CD14-positive monocyte (primary cell): ENCODE measurements around the gene GAK. TPM values are rescaled to one million over a fixed set of nuclear protein-coding genes. Genes with fewer than 3 reads are reported as not detected.

Experiments used
- DNase-seq, 3 donors: peaks; one replicate each; pipeline ENCODE4 v3.0.0-alpha.2; 2011 to 2022
- H2AFZ ChIP-seq: 2 replicates; pipeline ENCODE4 v1.6.0; 2012; ENCODE audit warnings: mild to moderate bottlenecking, low read depth, low read length, inconsistent platforms; ENCODE audit not compliant: insufficient read depth, poor library complexity, severe bottlenecking
- H3K27ac ChIP-seq, 2 donors: 1 replicate in 1 of 2; 2 replicates in 1 of 2; pipeline ENCODE4 v1.5.1; 2012 to 2013; ENCODE audit warnings: low read length in 2 of 2, control low read depth in 1 of 2, inconsistent platforms in 1 of 2, low read depth in 1 of 2, mild to moderate bottlenecking in 1 of 2
- H3K27me3 ChIP-seq, 2 donors: one replicate each; pipeline versions ENCODE4 v1.6.0 to v1.6.1; 2011 to 2013; ENCODE audit warnings: low read length in 2 of 2; ENCODE audit not compliant: control insufficient read depth in 2 of 2, insufficient read depth in 2 of 2
- H3K36me3 ChIP-seq, 2 donors: replicated peaks in 1 of 2; 1 replicate in 1 of 2; 2 replicates in 1 of 2; pipeline versions ENCODE4 v1.5.1 to v1.6.1; 2012 to 2013; ENCODE audit warnings: low read length in 2 of 2, control low read depth in 1 of 2, inconsistent platforms in 1 of 2, mild to moderate bottlenecking in 1 of 2; ENCODE audit not compliant: insufficient read depth in 2 of 2, control insufficient read depth in 1 of 2
- H3K4me1 ChIP-seq, 2 donors: 1 replicate in 1 of 2; 2 replicates in 1 of 2; pipeline versions ENCODE4 v1.5.1 to v1.6.1; 2012 to 2013; ENCODE audit warnings: low read length in 2 of 2, control low read depth in 1 of 2, inconsistent platforms in 1 of 2, mild to moderate bottlenecking in 1 of 2, moderate library complexity in 1 of 2; ENCODE audit not compliant: insufficient read depth in 2 of 2, control insufficient read depth in 1 of 2
- H3K4me2 ChIP-seq: replicated peaks from 2 replicates; pipeline ENCODE3; 2012; ENCODE audit warnings: low read length, moderate library complexity, mild to moderate bottlenecking; ENCODE audit not compliant: poor library complexity, severe bottlenecking; ENCODE audit errors: extremely low read depth
- H3K4me3 ChIP-seq, 3 experiments: fragments of 200-600 bp in 1 of 3; sonication (generic) in 1 of 3; replicated peaks in 1 of 3; 1 replicate in 2 of 3; 2 replicates in 1 of 3; pipeline ENCODE4 v1.5.1; 2011 to 2013; ENCODE audit warnings: low read length in 3 of 3, mild to moderate bottlenecking in 3 of 3, control low read depth in 2 of 3, low read depth in 2 of 3, inconsistent platforms in 1 of 3, moderate library complexity in 1 of 3
- H3K79me2 ChIP-seq: 2 replicates; pipeline ENCODE4 v1.6.0; 2012; ENCODE audit warnings: mild to moderate bottlenecking, control low read depth, inconsistent platforms, low read length, moderate library complexity; ENCODE audit not compliant: insufficient read depth
- H3K9ac ChIP-seq: 2 replicates; pipeline ENCODE4 v1.6.0; 2017; ENCODE audit warnings: low read length, mild to moderate bottlenecking; ENCODE audit not compliant: insufficient read depth, poor library complexity, severe bottlenecking
- H3K9me3 ChIP-seq, 2 donors: replicated peaks in 1 of 2; 1 replicate in 1 of 2; 2 replicates in 1 of 2; pipeline versions ENCODE4 v1.5.1 to v1.6.1; 2012 to 2013; ENCODE audit warnings: low read length in 2 of 2, control low read depth in 1 of 2; ENCODE audit not compliant: control insufficient read depth in 1 of 2, insufficient read depth in 1 of 2
- H4K20me1 ChIP-seq: 2 replicates; pipeline ENCODE4 v1.6.0; 2012; ENCODE audit warnings: mild to moderate bottlenecking, low read length, control low read depth, moderate library complexity; ENCODE audit not compliant: insufficient read depth
- H3K27ac Mint-ChIP-seq, 7 donors: one replicate each; pipeline ENCODE4 v1.8.0; 2020; ENCODE audit warnings: mild to moderate bottlenecking in 7 of 7, mixed read lengths in 7 of 7, moderate library complexity in 6 of 7, inconsistent platforms in 2 of 7
- H3K27me3 Mint-ChIP-seq, 3 donors: one replicate each; pipeline ENCODE4 v1.8.0; 2021 to 2022; ENCODE audit warnings: low read depth in 3 of 3, mild to moderate bottlenecking in 3 of 3, mixed read lengths in 3 of 3, moderate library complexity in 3 of 3, inconsistent platforms in 1 of 3
- H3K36me3 Mint-ChIP-seq, 2 donors: one replicate each; pipeline ENCODE4 v1.8.0; 2020; ENCODE audit warnings: mixed read lengths in 2 of 2, inconsistent platforms in 1 of 2, mild to moderate bottlenecking in 1 of 2
- H3K4me1 Mint-ChIP-seq: one replicate; pipeline ENCODE4 v1.8.0; 2020; ENCODE audit warnings: mild to moderate bottlenecking, mixed read lengths
- H3K4me3 Mint-ChIP-seq, 2 donors: one replicate each; pipeline ENCODE4 v1.8.0; 2020; ENCODE audit warnings: mild to moderate bottlenecking in 2 of 2, mixed read lengths in 2 of 2, moderate library complexity in 1 of 2
- H3K9me3 Mint-ChIP-seq, 7 donors: one replicate each; pipeline ENCODE4 v1.8.0; 2020 to 2022; ENCODE audit warnings: mixed read lengths in 7 of 7, mild to moderate bottlenecking in 6 of 7, moderate library complexity in 6 of 7, inconsistent platforms in 2 of 7
- WGBS: methylation state at CpG from one replicate; pipeline ENCODE4 v1.1.5; 2013; ENCODE audit warnings: missing lambda C conversion rate; ENCODE audit not compliant: insufficient coverage; 5-methylcytosine and 5-hydroxymethylcytosine counted together
- intact Hi-C, 2 donors: fragments of 100-400 bp; cut with micrococcal nuclease; formaldehyde crosslinking; loops; one replicate each; pipeline versions ENCODE4 v1.15.0 to v1.15.1; 2023
- polyA plus RNA-seq, 3 donors: library from polyadenylated mRNA; depleted of rRNA in 1 of 3; unstranded in 2 of 3; stranded (reverse) in 1 of 3; fragments of 300-500 nt in 2 of 3; fragments of >200 nt in 1 of 3; fragmentation: Illumina TruSeq in 2 of 3; gene quantifications; 1 replicate in 2 of 3; 2 replicates in 1 of 3; pipeline ENCODE4 v1.2.3, GENCODE V29; 2012 to 2021
- TF ChIP-seq, protein P1 (sequence below): fragments of 200-600 bp; IDR thresholded peaks from one replicate; pipeline ENCODE4 v1.8.0; 2022; ENCODE audit warnings: antibody characterized with exemption, mild to moderate bottlenecking

Gene GAK
- polyA plus RNA-seq, 3 donors: 40.3 to 88.7 (median 54.9) TPM

DNA sequence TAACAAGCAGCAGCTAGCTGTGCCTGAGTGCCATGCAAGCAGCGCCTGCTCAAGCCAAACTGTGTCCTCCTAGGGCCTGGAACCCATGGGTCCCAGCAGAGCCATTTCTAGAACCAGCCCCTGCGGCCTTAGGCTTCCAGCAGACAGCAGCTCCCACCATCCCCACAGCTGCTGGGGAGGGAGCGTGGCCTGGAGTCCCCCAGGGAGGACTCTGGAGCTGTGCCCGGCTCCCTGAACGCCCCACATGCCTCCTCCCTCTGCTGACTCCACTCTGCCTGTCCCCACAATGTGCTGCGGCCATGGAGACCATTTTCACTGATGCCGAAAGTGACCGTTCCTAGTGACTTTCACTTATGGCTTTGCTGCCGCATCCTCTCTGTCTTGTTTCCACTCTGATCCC is 45.9 kb downstream of the GAK start:
- H2AFZ ChIP-seq: no peak overlapping the region
- DNase-seq: no peak
- no peak overlapping the region for H3K4me2 ChIP-seq
- H3K4me3 ChIP-seq: no peak overlapping the region
- peak overlapping the region in 2 of 7 donors; percentile 47 to 79 for H3K27ac Mint-ChIP-seq
- WGBS: 91% methylated on average over 9 of the region's 9 CpGs
- peaks cover 0 to 12% (median 0%) of the 10 kb centered on the region in 7 donors for H3K9me3 Mint-ChIP-seq
- H3K9ac ChIP-seq: no peak overlapping the region
- no peaks in the 10 kb centered on the region for H3K4me1 Mint-ChIP-seq
- peaks cover 82 to 94% of the 10 kb centered on the region in 2 donors for H3K36me3 Mint-ChIP-seq
- no peak overlapping the region for H3K27ac ChIP-seq
- H3K4me3 Mint-ChIP-seq: no peak overlapping the region
- no peaks in the 10 kb centered on the region for H3K4me1 ChIP-seq
- TF ChIP-seq, protein P1, sequence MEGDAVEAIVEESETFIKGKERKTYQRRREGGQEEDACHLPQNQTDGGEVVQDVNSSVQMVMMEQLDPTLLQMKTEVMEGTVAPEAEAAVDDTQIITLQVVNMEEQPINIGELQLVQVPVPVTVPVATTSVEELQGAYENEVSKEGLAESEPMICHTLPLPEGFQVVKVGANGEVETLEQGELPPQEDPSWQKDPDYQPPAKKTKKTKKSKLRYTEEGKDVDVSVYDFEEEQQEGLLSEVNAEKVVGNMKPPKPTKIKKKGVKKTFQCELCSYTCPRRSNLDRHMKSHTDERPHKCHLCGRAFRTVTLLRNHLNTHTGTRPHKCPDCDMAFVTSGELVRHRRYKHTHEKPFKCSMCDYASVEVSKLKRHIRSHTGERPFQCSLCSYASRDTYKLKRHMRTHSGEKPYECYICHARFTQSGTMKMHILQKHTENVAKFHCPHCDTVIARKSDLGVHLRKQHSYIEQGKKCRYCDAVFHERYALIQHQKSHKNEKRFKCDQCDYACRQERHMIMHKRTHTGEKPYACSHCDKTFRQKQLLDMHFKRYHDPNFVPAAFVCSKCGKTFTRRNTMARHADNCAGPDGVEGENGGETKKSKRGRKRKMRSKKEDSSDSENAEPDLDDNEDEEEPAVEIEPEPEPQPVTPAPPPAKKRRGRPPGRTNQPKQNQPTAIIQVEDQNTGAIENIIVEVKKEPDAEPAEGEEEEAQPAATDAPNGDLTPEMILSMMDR: no peak
- H3K9me3 ChIP-seq: no peaks in the 10 kb centered on the region
- H3K27me3 Mint-ChIP-seq: no peaks in the 10 kb centered on the region
- no peaks in the 10 kb centered on the region for H3K27me3 ChIP-seq
- H3K36me3 ChIP-seq: peaks cover 94 to 100% of the 10 kb centered on the region in 2 donors
- intact Hi-C loops: no loop called here
- no peaks in the 10 kb centered on the region for H3K79me2 ChIP-seq
- peaks cover 78% of the 10 kb centered on the region for H4K20me1 ChIP-seq

DNA sequence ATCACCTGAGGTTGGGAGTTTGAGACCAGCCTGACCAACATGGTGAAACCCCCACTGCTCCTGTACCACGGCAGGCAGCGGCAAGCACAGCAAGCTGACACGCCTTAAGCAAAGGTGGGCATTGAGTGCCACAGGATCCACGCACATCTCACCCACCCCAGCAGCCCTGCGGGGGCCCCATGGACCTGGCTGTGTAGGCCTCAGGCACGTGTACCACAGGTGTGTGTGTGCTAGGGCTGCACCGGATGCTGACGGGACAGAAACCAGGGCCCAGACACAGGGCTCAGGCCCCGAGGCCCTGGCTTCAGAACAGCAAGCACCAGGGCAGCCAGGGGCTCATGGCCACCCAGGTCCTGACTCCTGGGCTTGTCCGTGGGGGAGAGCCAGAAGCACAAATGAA is 46.8 kb downstream of the GAK start:
- Mint-ChIP-seq H3K4me1 (no peaks in the 10 kb centered on the region), H3K36me3 (peaks cover 79 to 94% of the 10 kb centered on the region in 2 donors), H3K4me3 (no peak overlapping the region), H3K27me3 (no peaks in the 10 kb centered on the region), H3K9me3 (peaks cover 0 to 12% (median 0%) of the 10 kb centered on the region in 7 donors), H3K27ac (no peak overlapping the region)
- WGBS: 97% methylated on average over 10 of the region's 10 CpGs
- peaks cover 78% of the 10 kb centered on the region for H4K20me1 ChIP-seq
- no peak overlapping the region for H2AFZ ChIP-seq
- H3K9ac ChIP-seq: no peak overlapping the region
- no peaks in the 10 kb centered on the region for H3K79me2 ChIP-seq
- H3K36me3 ChIP-seq: peaks cover 97 to 100% of the 10 kb centered on the region in 2 donors
- H3K27me3 ChIP-seq: no peaks in the 10 kb centered on the region
- H3K27ac ChIP-seq: no peak overlapping the region
- TF ChIP-seq, protein P1: no peak
- no peak overlapping the region for H3K4me3 ChIP-seq
- no peaks in the 10 kb centered on the region for H3K4me1 ChIP-seq
- H3K9me3 ChIP-seq: no peaks in the 10 kb centered on the region
- intact Hi-C loops: no loop called here
- no peak overlapping the region for H3K4me2 ChIP-seq
- DNase-seq: no peak
